CMK (cell line): ENCODE data around the gene LPIN1.
A peak's percentile ranks its signal among the peaks of the same experiment; 100 is the strongest.

ENCODE experiments used
- DNase-seq: peaks from one replicate; pipeline ENCODE4 v3.0.0-alpha.2; 2010; ENCODE audit warnings: low read depth

The LPIN1 gene

GRCh38 chr2:11762799-11763461 is 16.5 kb downstream of the LPIN1 start:
- no peak for DNase-seq

DNA sequence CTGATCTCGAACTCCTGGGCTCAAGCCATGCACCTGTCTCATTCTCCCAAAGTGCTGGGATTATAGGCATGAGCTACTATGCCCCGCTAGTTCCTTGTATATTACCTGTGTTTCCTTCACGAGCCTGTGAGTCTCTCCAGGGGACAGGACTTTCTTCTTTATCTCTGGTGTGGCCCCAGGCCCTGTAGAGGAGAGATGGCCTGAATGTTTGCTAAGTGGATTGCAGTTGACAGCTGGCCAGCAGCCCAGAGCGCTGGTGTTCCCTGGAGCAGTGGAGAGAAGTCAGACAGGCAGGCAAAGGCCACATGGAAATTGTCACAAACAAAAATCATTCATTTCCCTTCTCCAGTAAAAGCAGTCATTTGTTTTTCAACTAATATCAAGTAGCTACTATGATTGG is 17.9 kb downstream of the LPIN1 start:
- no peak for DNase-seq

- no peak for DNase-seq
Observed at GRCh38 chr2:11764920-11765319, 18.5 kb downstream of the LPIN1 start.

DNA sequence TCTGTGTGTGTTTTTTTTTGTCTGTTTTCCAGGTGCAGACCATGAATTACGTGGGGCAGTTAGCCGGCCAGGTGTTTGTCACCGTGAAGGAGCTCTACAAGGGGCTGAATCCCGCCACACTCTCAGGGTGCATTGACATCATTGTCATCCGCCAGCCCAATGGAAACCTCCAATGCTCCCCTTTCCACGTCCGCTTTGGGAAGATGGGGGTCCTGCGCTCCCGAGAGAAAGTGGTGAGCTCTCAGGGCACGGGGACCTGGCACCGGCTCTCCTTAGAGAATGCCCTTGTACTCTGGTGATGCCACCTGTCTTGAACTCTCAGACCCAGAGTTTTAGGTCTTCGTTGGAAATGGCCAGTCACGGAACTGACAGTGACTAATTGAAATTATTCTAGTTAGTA is 19.1 kb downstream of the LPIN1 start:
- DNase-seq: no peak

- no peak for DNase-seq
Observed at GRCh38 chr2:11766016-11766415, 19.6 kb downstream of the LPIN1 start.

GRCh38 chr2:11767779-11768178 is 21.3 kb downstream of the LPIN1 start:
- DNase-seq: no peak

- DNase-seq: no peak
Observed at GRCh38 chr2:11768946-11769345, 22.5 kb downstream of the LPIN1 start.

DNA sequence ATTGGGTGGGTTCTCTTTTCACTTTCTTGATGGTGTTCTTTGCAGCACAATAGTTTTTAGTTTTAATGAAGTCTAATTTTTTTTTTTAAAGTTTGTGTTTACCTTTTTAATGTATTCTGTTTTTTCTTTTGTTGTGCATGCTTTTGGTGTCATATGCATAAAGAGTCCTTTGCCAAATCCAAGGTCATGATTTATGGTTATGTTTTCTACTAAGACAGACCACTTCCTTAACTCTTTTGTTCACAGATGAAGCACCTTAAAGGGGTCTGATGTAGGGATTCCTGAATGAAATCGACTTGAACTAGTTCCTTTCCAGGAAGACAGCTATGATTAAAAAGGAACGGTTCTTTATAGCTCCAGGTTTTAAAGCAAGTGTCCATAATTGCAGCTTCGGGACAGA is 23.1 kb downstream of the LPIN1 start:
- DNase-seq: no peak

DNA sequence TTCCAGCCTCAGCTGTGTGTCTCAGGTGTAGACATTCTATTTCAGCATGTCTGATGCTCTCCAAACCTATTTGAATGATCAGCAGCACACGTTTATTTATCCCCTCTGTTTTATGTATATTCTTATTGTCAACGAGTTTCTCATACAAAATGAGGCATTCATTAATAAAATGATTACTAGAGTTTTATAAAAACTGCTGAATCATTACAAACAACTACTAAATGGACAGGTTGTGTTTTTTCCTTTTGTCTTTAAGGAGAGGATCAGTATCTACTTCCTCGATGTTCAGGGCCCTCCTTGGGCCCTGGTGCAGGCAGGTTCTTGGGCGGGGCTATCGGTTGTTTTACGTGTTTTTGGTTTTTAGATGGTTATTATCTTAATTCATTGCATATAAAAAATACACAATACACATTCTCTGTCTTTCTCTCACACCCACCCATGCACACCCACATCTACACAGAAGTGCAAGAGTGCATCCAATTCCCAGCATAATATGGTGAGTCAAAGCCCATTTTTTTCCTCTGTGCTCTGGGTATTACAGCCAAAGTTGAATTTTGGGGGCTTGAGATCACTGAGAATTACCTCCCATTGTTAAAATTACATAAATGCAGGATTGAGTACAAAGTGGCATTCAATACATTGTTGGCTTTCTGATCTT is 24.2 kb downstream of the LPIN1 start:
- DNase-seq: no peak

- DNase-seq: no peak
Observed at GRCh38 chr2:11771971-11772615, 25.7 kb downstream of the LPIN1 start.

DNA sequence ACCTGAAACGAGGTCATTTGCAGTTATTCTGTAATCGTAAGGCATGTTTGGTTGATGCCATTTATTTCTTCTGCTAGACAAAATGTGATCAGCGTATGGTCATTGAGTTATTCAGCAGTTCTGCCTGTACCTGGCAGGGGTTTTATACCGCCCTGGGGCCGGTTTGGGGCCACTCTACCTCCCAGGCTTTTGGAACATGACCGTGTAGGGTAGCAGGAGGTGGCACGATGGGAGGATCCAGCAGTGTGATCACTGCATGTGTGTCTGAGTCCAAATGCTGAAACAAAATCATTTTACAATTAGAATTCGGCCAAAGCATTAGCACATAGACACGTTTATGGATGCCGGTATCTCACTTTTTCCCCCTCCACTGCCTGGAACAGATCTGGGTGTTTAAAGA is 26.7 kb downstream of the LPIN1 start:
- DNase-seq: no peak

DNA sequence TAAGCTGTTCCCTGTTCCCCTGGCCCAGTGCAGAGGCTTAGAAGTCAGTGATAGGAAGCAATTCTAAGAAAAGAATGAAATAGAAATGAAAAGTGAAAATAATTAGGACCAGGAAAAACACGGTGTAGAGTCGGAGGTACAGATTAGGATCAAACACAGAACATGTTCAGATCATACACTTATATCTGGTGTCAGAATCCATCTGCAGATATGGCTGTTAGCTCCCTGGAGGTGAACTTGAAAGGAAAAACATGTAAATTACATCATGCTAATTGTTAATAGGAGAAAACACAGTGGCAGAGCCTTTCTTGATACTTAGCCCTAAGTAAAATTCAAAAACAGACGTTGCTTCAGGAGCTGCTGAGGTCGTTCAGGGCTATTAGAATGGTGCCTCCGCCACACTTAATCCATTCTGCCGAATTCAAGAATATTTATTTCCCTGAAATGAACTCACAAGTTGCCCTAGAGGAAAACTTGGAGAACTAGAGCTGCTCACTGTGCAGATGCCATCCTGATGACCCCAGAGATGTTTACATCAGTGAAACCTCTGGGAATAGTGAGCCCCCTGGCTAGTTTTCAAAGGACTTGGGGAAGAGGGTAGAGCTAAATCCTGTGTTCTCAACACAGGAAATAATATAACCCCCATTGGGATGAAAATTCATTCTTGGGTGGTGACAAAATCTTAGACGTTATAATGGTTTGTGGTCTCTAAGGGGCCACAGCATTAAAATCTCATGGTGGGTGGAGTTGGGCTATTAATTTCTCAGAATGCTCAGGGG is 27.5 kb downstream of the LPIN1 start:
- DNase-seq: no peak

GRCh38 chr2:11774600-11774999 is 28.2 kb downstream of the LPIN1 start:
- no peak for DNase-seq

GRCh38 chr2:11775384-11775783 is 29.0 kb downstream of the LPIN1 start:
- DNase-seq: no peak

DNA sequence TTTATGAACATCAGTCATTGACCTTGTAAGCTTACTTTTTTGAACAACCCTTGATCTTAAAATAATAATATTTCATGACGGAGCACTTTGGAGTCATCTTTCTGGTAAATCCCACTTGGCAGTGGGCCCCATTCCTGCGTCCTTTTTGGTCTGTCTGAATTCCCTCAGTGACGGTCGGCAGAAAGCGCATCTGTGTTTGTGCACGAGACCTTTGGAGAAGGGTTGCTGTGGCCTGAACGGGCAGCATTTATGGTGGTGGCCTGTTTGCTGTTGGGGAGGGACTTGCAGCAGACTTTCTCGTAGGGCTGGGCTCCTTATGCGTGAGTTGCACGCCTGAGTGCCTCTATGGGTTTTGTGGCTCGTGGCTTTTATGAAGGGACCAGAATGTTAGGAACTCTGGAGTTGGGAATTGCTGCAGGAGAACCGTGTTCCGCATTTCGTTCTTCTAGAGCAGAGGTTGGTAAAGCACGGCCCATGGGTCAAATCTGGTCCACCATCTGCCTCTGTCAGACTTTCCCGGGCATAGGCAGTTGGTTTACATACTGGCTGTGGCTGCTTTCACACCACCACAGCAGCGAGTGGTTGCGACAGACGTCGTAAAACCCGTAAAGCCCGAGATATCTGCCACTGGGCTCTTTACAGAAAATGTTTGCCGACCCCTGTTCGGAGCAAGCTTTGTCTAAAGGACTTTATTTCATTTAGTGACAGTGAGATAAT is 30.8 kb downstream of the LPIN1 start:
- DNase-seq: no peak

GRCh38 chr2:11777886-11778415 is 31.5 kb downstream of the LPIN1 start:
- no peak for DNase-seq

DNA sequence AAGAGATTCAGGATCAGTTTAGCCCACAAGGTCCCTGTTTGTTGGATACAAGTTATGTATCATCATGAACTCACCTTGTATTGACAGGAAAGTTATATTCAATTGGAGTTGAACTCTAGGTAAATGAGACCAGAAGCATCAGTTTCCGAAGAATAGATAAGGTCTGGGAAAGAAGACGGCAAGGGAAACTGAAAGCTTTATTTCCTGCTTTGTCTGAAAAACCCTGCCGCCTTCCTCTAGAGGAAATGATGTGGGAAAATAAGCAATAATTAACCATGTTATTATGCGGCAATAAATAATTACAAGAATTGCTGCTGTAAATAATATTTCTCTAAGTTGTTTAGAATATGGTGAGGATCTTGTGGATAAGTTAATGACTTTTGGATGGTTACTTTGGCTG is 32.0 kb downstream of the LPIN1 start:
- DNase-seq: no peak

DNA sequence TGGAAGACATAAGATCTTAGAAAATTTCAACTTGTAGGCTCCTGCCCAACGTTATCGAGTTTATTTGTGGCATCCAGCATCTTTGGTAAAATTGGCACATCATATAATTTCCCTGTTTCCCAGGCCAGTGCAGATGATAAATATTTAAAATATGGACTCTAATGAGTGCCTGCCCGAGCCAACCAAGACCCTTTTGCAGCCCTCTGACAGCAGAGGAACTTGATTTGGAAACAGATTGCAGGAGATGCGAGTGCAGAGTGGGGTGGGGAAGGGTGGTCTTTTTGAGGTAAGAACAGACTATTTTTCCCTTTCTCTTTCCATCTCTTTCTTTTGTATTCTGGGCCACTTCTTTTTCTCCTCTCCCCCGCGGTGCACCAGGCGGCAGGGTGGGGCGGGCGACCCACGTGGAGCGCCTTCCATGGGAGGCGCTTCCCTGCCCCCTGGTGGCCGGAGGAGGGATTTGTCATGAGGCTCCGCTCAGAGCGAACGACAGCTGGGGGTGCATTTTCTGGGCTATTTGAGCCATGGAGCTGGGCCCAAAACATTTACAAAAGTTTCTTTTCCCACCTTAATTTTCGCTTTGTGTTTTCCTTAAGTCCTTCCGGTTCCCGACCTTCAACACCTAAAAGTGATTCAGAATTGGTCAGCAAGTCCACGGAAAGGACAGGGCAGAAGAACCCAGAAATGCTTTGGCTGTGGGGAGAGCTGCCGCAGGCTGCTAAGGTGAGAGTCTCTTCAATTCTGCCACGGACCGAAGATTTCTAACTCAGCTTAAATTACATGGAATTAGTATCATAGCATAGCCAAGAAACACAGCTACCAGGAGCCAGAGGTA is 32.7 kb downstream of the LPIN1 start:
- peak; percentile 42 for DNase-seq

DNA sequence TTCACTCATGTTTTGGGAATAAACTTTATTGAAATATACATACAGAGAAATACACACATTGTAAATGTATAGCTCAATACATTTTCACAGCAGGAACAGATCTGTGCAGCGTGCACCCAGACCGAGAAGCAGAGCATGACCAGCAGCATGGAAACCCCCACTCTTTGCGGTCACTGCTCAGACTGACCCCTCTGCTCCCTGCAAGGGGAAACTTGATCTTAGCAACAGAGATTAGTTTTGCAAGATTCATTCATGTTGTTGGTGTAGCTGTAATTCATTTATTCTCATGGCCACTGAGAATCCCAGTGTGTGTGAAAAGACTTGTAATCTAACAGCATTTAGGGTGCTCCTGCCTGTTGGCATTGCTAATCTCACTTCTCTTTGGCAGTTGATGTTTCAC is 35.2 kb downstream of the LPIN1 start:
- DNase-seq: no peak

DNA sequence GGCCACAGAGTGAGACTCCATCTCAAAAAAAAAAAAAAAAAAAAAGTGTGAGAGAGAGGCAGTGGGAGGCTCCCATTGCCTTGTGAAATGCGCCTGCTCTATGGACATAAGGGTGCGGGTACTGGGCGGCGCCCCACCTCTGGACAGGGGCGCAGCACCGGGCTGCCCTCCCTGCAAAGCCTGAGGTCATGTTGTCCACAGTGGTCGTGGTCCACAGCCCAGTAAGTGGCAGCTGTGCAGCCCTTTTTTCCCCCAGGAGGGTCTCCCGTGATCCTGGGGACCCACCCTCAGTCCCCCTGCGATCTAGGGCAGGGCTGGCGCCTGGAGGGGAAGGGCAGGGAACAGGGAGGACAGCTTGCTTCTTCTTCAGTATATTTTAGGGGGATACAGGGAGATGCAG is 37.8 kb downstream of the LPIN1 start:
- no peak for DNase-seq
